Motor neuron (in vitro differentiated cells): ENCODE results near the gene DDX19B. TPM values are rescaled to one million over a fixed set of nuclear protein-coding genes. Genes with fewer than 3 reads are reported as not detected.
"Not testable (repeated sequence)": the region's sequence is repeated elsewhere in the genome, so short reads cannot be mapped to it uniquely, and the experiment has no call there.

Experiments
- ATAC-seq, 8 experiments: fragments of 200-7000 bp; cut with Tn5 transposase; replicated peaks in 6 of 8; 2 replicates each; pipeline ENCODE4 v1.8.0; 2021; ENCODE audit warnings: mild to moderate bottlenecking in 8 of 8, moderate library complexity in 8 of 8
- H3K27ac ChIP-seq, 2 donors: fragments of 250-450 bp; sonication (Bioruptor Pico); 2 replicates each; pipeline ENCODE4 v1.9.0; 2021; ENCODE audit warnings: antibody characterized with exemption in 2 of 2, mild to moderate bottlenecking in 2 of 2, moderate library complexity in 1 of 2
- H3K4me1 ChIP-seq, 2 donors: fragments of 250-450 bp; sonication (Bioruptor Pico); replicated peaks in 1 of 2; 2 replicates each; pipeline ENCODE4 v1.6.1; 2021; ENCODE audit warnings: antibody characterized with exemption in 2 of 2, mild to moderate bottlenecking in 2 of 2, moderate library complexity in 1 of 2
- H3K4me3 ChIP-seq, 5 donors: fragments of 250-450 bp; sonication (Bioruptor Pico); 2 replicates each; pipeline ENCODE4 v1.9.0; 2021; ENCODE audit warnings: antibody characterized with exemption in 5 of 5, mild to moderate bottlenecking in 5 of 5, moderate library complexity in 4 of 5
- WGBS, 10 experiments: fragments of 450-650 bp; shearing (Covaris generic); methylation state at CpG; one replicate each; pipeline ENCODE4 v1.0.0; 2022; 5-methylcytosine and 5-hydroxymethylcytosine counted together
- in situ Hi-C, 9 experiments: fragments of 400-800 bp; cut with MboI; loops; one replicate each; pipeline ENCODE4 v1.15.0; 2021; ENCODE audit warnings: low sequenced_read_pairs in 9 of 9, low pct_unique_long_range_greater_than_20kb in 2 of 9; ENCODE audit not compliant: unreplicated experiment in 9 of 9
- total RNA-seq, 8 experiments: library from RNA; unstranded; fragments of 300-600 nt; gene quantifications; 2 replicates each; pipeline versions ENCODE4 v1.2.3 to v1.2.4, GENCODE V29; 2022

The DDX19B gene
- total RNA-seq, 8 experiments from 2014 or later, result 18.8 to 37.4 (median 29.5) TPM

DNA sequence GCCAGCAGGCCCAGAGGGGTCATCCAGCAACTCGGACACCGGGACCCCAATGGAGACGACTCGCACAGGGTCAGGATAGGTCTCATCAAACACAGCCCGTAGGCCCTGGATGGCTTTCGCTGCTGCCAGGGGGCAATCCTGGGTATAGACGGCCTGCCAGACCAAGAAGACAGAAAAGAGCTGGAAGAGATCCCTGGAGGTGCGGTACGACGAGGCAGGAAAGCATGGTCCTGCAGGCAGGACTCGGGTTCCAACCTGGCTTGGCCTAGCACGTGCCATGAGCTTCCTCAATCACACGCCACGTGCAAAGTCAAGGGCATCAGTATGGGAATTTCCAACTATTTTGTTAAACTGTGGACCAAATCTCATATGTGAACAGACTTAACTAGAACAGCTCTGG is 40.9 kb upstream of the DDX19B start:
- Histone ChIP-seq H3K4me3 (no peak overlapping the region), H3K4me1 (no peaks in the 10 kb centered on the region), H3K27ac (no peak overlapping the region)
- ATAC-seq, result no peak
- 89 to 100% (median 93%) methylated on average over 2 to 7 of the region's 14 CpGs; no CpG with 5 or more reads in 5 of the 10 experiments for WGBS, 10 experiments
- in situ Hi-C loops, result loop anchor here in 1 of 9 experiments (25.0 kb wide), 1 partner anchor 96 kb away; the partner anchor contains the start of gene CLEC18C

DNA sequence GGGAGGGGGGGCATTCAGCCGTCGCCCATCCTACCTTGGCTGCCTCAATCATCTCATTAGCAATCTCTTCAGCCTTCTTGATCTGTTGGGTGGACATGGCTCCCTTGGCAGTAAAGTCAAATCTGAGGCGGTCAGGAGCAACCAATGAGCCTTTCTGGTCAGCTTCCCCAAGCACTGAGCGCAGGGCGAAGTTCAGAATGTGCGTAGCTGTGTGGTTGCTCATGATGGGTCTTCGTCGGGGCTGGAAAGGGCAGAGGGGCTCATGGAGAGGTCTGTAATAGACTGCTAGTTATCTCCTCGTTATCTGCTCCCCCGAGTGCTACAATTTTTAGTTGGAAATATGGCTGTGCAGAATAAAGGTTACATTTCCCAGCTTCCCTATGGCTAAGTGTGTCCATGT is 40.0 kb upstream of the DDX19B start:
- Histone ChIP-seq H3K27ac (no peak overlapping the region), H3K4me1 (no peaks in the 10 kb centered on the region), H3K4me3 (no peak overlapping the region)
- no peak for ATAC-seq
- in situ Hi-C loops, result loop anchor here in 1 of 9 experiments (25.0 kb wide), 1 partner anchor 97 kb away; the partner anchor contains the start of gene CLEC18C
- WGBS, 10 experiments, result 91 to 100% (median 98%) methylated on average over 1 to 7 of the region's 10 CpGs; no CpG with 5 or more reads in 3 of the 10 experiments

DNA sequence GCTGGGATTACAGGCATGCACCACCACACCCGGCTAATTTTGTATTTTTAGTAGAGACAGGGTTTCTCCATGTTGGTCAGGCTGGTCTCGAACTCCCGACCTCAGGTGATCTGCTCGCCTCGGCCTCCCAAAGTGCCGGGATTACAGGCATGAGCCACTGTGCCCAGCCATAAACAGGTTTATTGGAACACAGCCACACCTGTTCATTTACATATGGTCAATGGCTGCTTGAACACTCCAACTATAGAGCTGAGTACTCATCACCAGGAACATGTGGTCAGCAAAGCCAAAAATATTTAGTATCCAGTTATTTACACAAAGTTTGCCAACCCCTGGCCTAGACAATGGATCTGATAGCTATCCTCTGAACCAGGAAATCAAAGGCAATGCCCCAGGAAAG is 39.1 kb upstream of the DDX19B start:
- in situ Hi-C loops, result loop anchor here in 1 of 9 experiments (25.0 kb wide), 1 partner anchor 98 kb away; the partner anchor contains the start of gene CLEC18C
- not testable (repeated sequence) for ATAC-seq, H3K4me1 ChIP-seq, H3K4me3 ChIP-seq, H3K27ac ChIP-seq
- 96% methylated on average over 4 of the region's 6 CpGs; no CpG with 5 or more reads in 9 of the 10 experiments for WGBS, 10 experiments

DNA sequence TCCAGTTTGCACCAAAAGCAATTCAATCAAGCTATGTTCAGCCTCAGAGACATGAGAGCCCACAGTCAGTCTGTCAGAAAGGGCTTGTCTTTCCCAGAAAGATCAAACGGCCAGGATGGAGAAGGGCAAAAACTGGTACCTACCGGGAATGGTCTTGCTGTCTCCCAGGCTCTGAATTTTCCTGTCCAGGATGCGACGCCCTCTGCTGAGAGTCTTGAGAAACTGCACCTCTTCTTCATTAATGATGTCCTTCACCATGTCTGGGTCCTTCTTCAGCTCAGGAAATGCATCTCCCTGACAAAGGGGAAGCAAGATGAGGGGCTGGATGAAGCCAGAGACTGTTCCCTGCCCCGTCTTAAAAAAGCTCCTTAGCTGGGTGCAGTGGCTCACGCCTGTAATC is 31.5 kb upstream of the DDX19B start:
- peak in 3 of 8 experiments; percentile 37 to 66 (median 42) for ATAC-seq
- no peak overlapping the region for H3K4me3 ChIP-seq
- in situ Hi-C loops, result loop anchor here in 1 of 9 experiments (25.0 kb wide), 1 partner anchor 105 kb away; the partner anchor contains the start of gene CLEC18C
- no peaks in the 10 kb centered on the region for H3K4me1 ChIP-seq
- WGBS, 10 experiments, result 0 to 80% (median 39%) methylated on average over 1 to 4 of the region's 6 CpGs; no CpG with 5 or more reads in 3 of the 10 experiments
- H3K27ac ChIP-seq, result no peak overlapping the region

DNA sequence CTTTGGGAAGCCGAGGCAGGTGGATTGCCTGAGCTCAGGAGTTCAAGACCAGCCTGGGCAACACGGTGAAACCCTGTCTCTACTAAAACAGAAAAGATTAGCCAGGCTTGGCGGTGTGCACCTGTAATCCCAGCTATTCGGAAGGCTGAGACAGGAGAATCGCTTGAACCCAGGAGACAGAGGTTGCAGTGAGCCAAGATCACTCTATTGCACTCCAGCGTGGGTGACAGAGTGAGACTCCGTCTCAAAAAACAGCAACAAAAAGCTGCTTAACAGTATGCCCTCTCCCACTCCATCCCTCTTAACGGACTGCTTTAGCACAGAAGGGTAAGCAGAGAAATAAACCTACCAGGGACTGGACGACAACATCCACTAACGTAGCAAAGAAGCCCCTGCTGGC is 31.1 kb upstream of the DDX19B start:
- WGBS, 10 experiments, result 82 to 100% (median 90%) methylated on average over 2 to 9 of the region's 10 CpGs; no CpG with 5 or more reads in 1 of the 10 experiments
- in situ Hi-C loops, result loop anchor here in 1 of 9 experiments (25.0 kb wide), 1 partner anchor 106 kb away; the partner anchor contains the start of gene CLEC18C

DNA sequence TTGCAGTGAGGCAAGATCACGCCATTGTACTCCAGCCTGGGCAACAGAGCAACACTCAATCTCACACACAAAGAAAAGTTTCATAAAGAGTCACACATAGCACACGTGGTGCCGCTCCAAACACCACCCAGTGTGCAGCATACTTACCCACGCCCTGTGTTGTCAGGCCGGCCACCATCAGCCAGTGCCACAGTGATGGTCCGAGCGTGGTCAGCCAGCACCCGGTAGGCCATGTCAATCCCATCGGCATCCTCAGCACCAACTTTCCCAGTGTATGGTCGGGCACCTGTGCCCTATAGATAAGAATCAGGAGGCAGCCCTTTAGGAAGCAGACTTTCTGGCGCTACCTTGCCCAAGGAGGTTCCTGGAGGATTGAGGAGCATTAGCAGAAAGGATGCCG is 29.5 kb upstream of the DDX19B start:
- Histone ChIP-seq H3K4me3 (no peak overlapping the region), H3K27ac (no peak overlapping the region), H3K4me1 (no peaks in the 10 kb centered on the region)
- in situ Hi-C loops, result loop anchor here in 1 of 9 experiments (25.0 kb wide), 1 partner anchor 107 kb away; the partner anchor contains the start of gene CLEC18C
- 88 to 100% (median 100%) methylated on average over 1 to 8 of the region's 12 CpGs; no CpG with 5 or more reads in 1 of the 10 experiments for WGBS, 10 experiments
- ATAC-seq, result no peak

More for the DNA sequence above, 31.1 kb upstream of the DDX19B start:
- not testable (repeated sequence) for H3K4me1 ChIP-seq, H3K27ac ChIP-seq, ATAC-seq, H3K4me3 ChIP-seq

DNA sequence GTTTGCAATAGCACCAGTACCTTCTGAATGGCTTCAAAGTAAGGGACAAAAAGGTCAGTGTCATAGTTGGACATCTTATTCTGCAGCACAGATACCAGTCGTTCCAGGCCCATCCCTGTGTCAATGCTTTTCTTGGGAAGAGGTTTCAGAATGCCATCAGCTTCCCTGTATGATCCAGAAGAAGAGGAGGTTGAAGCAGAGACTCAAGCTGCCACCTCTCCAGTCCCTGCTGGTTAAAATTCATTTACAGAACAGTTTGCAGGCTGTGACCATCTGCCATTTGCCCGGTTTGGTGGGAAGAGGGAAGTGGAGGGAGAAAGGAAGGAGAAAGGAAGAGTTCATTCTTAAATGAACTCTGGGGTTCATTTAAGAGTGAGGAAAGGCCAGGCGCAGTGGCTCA is 28.8 kb upstream of the DDX19B start:
- no peak overlapping the region for H3K27ac ChIP-seq
- no peak overlapping the region for H3K4me3 ChIP-seq
- H3K4me1 ChIP-seq, result no peaks in the 10 kb centered on the region
- ATAC-seq, result no peak
- WGBS, 10 experiments, result 66 to 100% (median 90%) methylated on average over 1 to 3 of the region's 3 CpGs; no CpG with 5 or more reads in 4 of the 10 experiments
- in situ Hi-C loops, result loop anchor here in 1 of 9 experiments (25.0 kb wide), 1 partner anchor 108 kb away; the partner anchor contains the start of gene CLEC18C

DNA sequence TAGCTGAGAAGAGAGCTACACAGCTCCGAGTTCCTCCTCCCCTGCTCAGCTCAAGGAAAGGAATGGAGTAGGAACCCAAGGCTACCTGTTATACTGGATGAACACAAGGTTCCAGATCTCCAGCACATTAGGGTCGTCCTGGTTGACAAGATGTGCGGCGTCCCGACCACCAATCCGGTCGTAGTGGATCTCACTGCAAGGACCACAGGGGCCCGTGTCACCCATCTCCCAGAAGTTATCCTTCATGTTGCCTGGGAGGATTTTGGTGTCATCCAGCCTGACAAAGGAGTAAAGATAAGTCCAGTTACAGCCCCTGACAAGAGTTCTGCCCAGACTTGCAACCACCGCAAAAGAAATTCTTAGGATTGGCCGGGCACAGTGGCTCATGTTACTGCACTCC is 27.3 kb upstream of the DDX19B start:
- WGBS, 10 experiments, result 40 to 100% (median 89%) methylated on average over 1 to 6 of the region's 10 CpGs; no CpG with 5 or more reads in 4 of the 10 experiments
- Histone ChIP-seq H3K27ac (no peak overlapping the region), H3K4me3 (no peak overlapping the region), H3K4me1 (no peaks in the 10 kb centered on the region)
- in situ Hi-C loops, result loop anchor here in 1 of 9 experiments (25.0 kb wide), 1 partner anchor 109 kb away; the partner anchor contains the start of gene CLEC18C
- no peak for ATAC-seq

DNA sequence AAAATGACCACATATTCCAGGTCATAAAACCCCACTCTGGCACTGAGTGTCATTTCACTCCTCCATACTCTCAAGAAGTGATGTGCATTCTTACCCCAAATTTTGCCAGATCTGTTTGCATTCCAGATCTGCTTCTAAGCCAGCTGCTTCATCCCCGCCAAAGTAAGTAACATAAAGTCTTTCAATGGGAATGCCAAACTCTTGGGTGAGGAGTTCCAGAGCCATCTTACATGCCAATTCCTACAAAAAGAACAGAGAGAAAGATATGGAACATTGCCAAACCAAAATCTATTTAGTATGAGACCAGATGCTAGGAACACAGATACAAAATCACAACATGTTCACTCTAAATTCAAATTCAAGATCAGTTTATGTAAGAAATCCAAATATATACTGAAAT is 22.6 kb upstream of the DDX19B start:
- no peak overlapping the region for H3K27ac ChIP-seq
- in situ Hi-C loops, result no loop called here
- whole genome bisulfite sequencing, 10 experiments, result 88 to 100% (median 100%) methylated on average over 1 of the region's 1 CpG; no CpG with 5 or more reads in 3 of the 10 experiments
- no peak overlapping the region for H3K4me3 ChIP-seq
- H3K4me1 ChIP-seq, result no peaks in the 10 kb centered on the region
- no peak for ATAC-seq

DNA sequence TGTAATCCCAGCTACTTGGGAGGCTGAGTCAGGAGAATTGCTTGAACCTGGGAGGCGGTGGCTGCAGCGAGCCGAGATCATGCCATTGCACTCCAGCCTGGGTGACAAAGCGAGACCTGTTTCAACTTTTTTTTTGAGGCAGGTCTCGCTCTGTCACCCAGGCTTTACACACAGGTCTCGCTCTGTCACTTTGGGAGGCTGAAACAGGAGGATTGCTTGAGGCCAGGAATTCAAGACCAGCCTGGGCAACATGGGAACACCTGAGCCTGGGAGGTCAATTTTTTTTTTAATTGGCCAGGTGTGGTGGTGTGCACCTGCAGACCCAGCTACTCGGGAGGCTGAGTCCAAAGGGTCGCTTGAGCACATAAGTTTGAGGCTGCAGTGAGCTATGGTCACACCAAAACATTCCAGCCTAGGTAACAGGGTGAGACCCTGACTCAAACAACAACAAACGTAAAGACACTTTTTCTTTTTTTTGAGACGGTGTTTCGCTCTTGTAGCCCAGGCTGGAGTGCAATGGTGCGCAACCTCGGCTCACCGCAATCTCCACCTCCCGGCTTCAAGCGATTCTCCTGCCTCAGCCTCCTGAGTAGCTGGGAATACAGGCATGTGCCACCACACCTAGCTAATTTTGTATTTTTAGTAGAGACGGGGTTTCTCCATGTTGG is 11.5 kb upstream of the DDX19B start:
- ATAC-seq, in situ Hi-C loops: not testable (repeated sequence)
- Histone ChIP-seq H3K4me3 (peak overlapping the region; percentile 75 to 94 (median 88)), H3K27ac (peak overlapping the region; percentile 98 to 99), H3K4me1 (peaks cover 20 to 26% of the 10 kb centered on the region in 2 donors)
- WGBS, 10 experiments, result 70 to 100% (median 96%) methylated on average over 1 to 7 of the region's 17 CpGs; no CpG with 5 or more reads in 3 of the 10 experiments

DNA sequence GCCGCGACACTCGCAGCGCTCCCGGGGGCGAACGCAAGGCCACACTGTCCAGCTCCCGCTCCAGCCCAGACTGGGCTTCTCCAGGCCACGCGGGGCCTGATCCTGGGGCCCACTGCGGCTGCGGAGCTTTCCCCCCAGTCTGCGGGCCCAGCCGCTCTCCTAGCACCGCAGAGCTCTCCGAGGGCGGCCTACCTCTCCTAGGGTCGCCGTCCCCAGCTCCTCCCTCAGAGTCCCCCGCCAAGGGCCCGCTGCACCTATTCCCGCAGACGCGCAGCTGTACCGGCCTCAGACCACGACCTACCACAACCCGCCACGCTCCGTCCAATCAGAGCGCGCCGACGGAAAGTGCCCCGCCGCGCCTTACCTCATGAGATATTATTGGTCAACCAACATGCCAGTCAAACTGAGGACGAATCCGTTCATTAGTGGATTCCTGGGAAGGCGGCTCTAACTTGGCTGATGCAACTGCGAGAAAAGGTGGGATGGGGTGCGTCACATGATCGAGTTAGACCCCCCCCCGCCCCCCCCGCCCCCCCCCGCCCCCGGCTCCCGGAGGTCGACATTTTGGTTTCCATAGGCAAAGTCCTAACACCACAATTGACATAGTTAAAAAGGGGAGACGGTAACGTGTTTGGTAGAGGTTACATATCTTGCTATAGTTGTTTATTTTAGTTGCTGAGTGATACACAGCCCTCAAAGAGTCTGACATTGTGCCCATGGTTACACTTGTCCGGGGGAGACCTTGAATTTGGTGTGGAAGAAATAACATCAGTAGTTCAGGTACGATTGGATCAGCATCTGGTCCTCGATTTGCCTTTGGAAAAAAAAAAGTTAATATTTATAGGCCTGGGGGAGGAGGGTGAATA is 9.5 kb upstream of the DDX19B start, which contains the start of gene AARS1:
Gene AARS1, minus strand, starts transcription at position 278 of the 866 bp plus-strand sequence. CDS start 6,743 bp downstream, outside the sequence.
- 0 to 33% (median 0%) methylated on average over 2 to 18 of the region's 53 CpGs; no CpG with 5 or more reads in 3 of the 10 experiments for WGBS, 10 experiments
- in situ Hi-C loops, result no loop called here
- Histone ChIP-seq H3K4me1 (peaks cover 20 to 26% of the 10 kb centered on the region in 2 donors), H3K4me3 (peak within 1 kb of the TSS; percentile 75 to 94 (median 88)), H3K27ac (peak within 1 kb of the TSS; percentile 98 to 99)
- peak; percentile 94 to 99 (median 98) for ATAC-seq

DNA sequence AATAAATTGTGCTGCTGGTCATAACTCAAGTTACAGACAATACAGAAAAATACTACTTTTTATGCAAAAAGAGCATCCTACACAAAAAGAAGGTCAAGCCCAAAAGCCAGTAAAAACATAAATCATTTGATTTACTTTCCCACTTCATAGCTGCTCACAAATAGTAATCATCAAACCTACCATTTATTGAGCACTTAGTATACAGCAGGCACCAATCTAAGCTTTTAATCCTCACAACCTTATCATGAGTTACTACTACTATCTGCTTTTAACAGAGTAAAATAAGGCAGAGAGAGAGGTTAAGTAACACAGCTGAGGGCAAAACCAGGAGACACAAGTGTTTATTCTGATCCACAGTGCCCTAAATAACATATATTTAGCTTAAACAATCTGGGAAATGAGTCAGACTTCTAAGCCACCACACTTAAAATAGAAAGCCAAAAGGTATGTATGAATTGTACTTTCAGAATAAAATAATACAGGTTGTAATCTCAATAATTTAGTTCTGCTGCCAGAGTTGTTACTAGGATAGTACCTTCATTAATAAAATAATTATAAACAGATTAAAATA is 8.0 kb upstream of the DDX19B start:
- ATAC-seq, result no peak
- no peak overlapping the region for H3K27ac ChIP-seq
- in situ Hi-C loops, result no loop called here
- peaks cover 19 to 26% of the 10 kb centered on the region in 2 donors for H3K4me1 ChIP-seq
- no peak overlapping the region for H3K4me3 ChIP-seq
